Neuronal stem cell (in vitro differentiated cells): Measurements from ENCODE around the gene SIRPA.

Source experiments
- DNase-seq: peaks from one replicate; pipeline ENCODE4 v3.0.0-alpha.2; 2013; ENCODE audit warnings: low spot score
- H2AFZ ChIP-seq: one replicate; pipeline ENCODE4 v1.6.1; 2013; ENCODE audit warnings: mild to moderate bottlenecking, low read length, inconsistent platforms
- H2AK5ac ChIP-seq: 2 replicates; pipeline ENCODE4 v1.6.1; 2013; ENCODE audit warnings: low read depth, mild to moderate bottlenecking, inconsistent platforms, low read length, moderate library complexity, mixed read lengths
- H2BK120ac ChIP-seq: 2 replicates; pipeline ENCODE4 v1.6.1; 2013; ENCODE audit warnings: low read depth, mild to moderate bottlenecking, inconsistent platforms, low read length, moderate library complexity, mixed read lengths
- H2BK12ac ChIP-seq: one replicate; pipeline ENCODE4 v1.6.1; 2013; ENCODE audit warnings: low read length, inconsistent platforms
- H2BK15ac ChIP-seq: 2 replicates; pipeline ENCODE4 v1.6.1; 2013; ENCODE audit warnings: mild to moderate bottlenecking, low read length, inconsistent platforms, mixed read lengths
- H2BK5ac ChIP-seq: one replicate; pipeline ENCODE4 v1.6.1; 2013; ENCODE audit warnings: inconsistent platforms, mild to moderate bottlenecking, low read length, moderate library complexity
- H3K14ac ChIP-seq: one replicate; pipeline ENCODE4 v1.6.1; 2013; ENCODE audit warnings: low read length, inconsistent platforms
- H3K18ac ChIP-seq: 2 replicates; pipeline ENCODE4 v1.6.1; 2013; ENCODE audit warnings: low read length, inconsistent platforms
- H3K23ac ChIP-seq: 2 replicates; pipeline ENCODE4 v1.6.1; 2013; ENCODE audit warnings: low read depth, mild to moderate bottlenecking, mixed read lengths, low read length, inconsistent platforms; ENCODE audit not compliant: poor library complexity
- H3K27ac ChIP-seq: replicated peaks from 3 replicates; pipeline ENCODE4 v1.5.1; 2013; ENCODE audit warnings: low read length, inconsistent platforms
- H3K27me3 ChIP-seq, 3 experiments: 2 replicates each; pipeline ENCODE4 v1.6.1; 2013; ENCODE audit warnings: low read length in 3 of 3, mild to moderate bottlenecking in 2 of 3, inconsistent platforms in 1 of 3, low read depth in 1 of 3, mixed read lengths in 1 of 3, moderate library complexity in 1 of 3; ENCODE audit not compliant: control insufficient read depth in 3 of 3, insufficient read depth in 3 of 3
- H3K36me3 ChIP-seq, 2 donors: replicated peaks in 1 of 2; 2 replicates each; pipeline ENCODE4 v1.6.1; 2013; ENCODE audit warnings: low read length in 2 of 2; ENCODE audit not compliant: control insufficient read depth in 2 of 2, insufficient read depth in 2 of 2
- H3K4ac ChIP-seq: 2 replicates; pipeline ENCODE4 v1.6.1; 2013; ENCODE audit warnings: inconsistent platforms, mild to moderate bottlenecking, low read length, moderate library complexity
- H3K4me1 ChIP-seq, 2 donors: 1 replicate in 1 of 2; 2 replicates in 1 of 2; pipeline ENCODE4 v1.6.1; 2013; ENCODE audit warnings: low read length in 2 of 2, low read depth in 1 of 2; ENCODE audit not compliant: control insufficient read depth in 2 of 2, insufficient read depth in 1 of 2
- H3K4me2 ChIP-seq: one replicate; pipeline ENCODE4 v1.6.1; 2013; ENCODE audit warnings: mild to moderate bottlenecking, low read length, inconsistent platforms; ENCODE audit not compliant: insufficient read depth, poor library complexity, severe bottlenecking
- H3K4me3 ChIP-seq, 2 donors: 2 replicates each; pipeline ENCODE4 v1.5.1; 2013; ENCODE audit warnings: low read length in 2 of 2, mild to moderate bottlenecking in 2 of 2, inconsistent platforms in 1 of 2, moderate library complexity in 1 of 2
- H3K79me1 ChIP-seq: one replicate; pipeline ENCODE4 v1.6.1; 2013; ENCODE audit warnings: low read depth, mild to moderate bottlenecking, inconsistent platforms, low read length, moderate library complexity
- H3K9ac ChIP-seq: one replicate; pipeline ENCODE4 v1.6.1; 2013; ENCODE audit warnings: mild to moderate bottlenecking, low read depth, low read length, inconsistent platforms; ENCODE audit not compliant: poor library complexity
- H3K9me3 ChIP-seq, 2 donors: replicated peaks in 1 of 2; 2 replicates each; pipeline versions ENCODE3 to v1.6.1; 2013; ENCODE audit warnings: low read length in 2 of 2, mild to moderate bottlenecking in 2 of 2, inconsistent platforms in 1 of 2, low read depth in 1 of 2, mixed read lengths in 1 of 2, moderate library complexity in 1 of 2; ENCODE audit not compliant: control insufficient read depth in 2 of 2, insufficient read depth in 1 of 2
- H4K8ac ChIP-seq: one replicate; pipeline ENCODE4 v1.6.1; 2013; ENCODE audit warnings: low read depth, mild to moderate bottlenecking, inconsistent platforms, low read length, moderate library complexity
- H4K91ac ChIP-seq: one replicate; pipeline ENCODE4 v1.6.1; 2013; ENCODE audit warnings: low read length, low read depth, mild to moderate bottlenecking, inconsistent platforms; ENCODE audit not compliant: poor library complexity
- WGBS, 2 donors: extraction: QIAGEN DNeasy Blood & Tissue Kit; methylation state at CpG; one replicate each; pipeline ENCODE4 v1.1.7; 2013; ENCODE audit warnings: missing lambda C conversion rate in 2 of 2, mixed read lengths in 1 of 2; ENCODE audit not compliant: insufficient read length in 2 of 2, insufficient replicate concordance in 1 of 2; ENCODE audit errors: extremely low coverage in 2 of 2; 5-methylcytosine and 5-hydroxymethylcytosine counted together

Gene SIRPA

GRCh38 chr20:1915725-1916124, 20.5 kb downstream of the SIRPA start:
- H3K79me1 ChIP-seq: no peaks in the 10 kb centered on the region
- no peak overlapping the region for H3K4me2 ChIP-seq
- H3K14ac ChIP-seq: no peak overlapping the region
- no peak overlapping the region for H3K23ac ChIP-seq
- H3K4me3 ChIP-seq: no peak overlapping the region
- whole genome bisulfite sequencing, 2 donors: no CpG with 5 or more reads among the region's 3 CpGs
- H4K91ac ChIP-seq: no peak overlapping the region
- H3K4me1 ChIP-seq: no peaks in the 10 kb centered on the region
- H2AFZ ChIP-seq: no peak overlapping the region
- H3K18ac ChIP-seq: no peak overlapping the region
- no peak overlapping the region for H4K8ac ChIP-seq
- H2BK120ac ChIP-seq: no peak overlapping the region
- H2AK5ac ChIP-seq: no peak overlapping the region
- no peak overlapping the region for H2BK15ac ChIP-seq
- H3K36me3 ChIP-seq: peaks cover 2 to 25% of the 10 kb centered on the region in 2 donors
- H2BK12ac ChIP-seq: no peak overlapping the region
- H2BK5ac ChIP-seq: no peak overlapping the region
- no peak overlapping the region for H3K9ac ChIP-seq
- no peaks in the 10 kb centered on the region for H3K27me3 ChIP-seq
- no peak overlapping the region for H3K27ac ChIP-seq
- no peaks in the 10 kb centered on the region for H3K9me3 ChIP-seq
- no peak overlapping the region for H3K4ac ChIP-seq
- DNase-seq: no peak

GRCh38 chr20:1917786-1918185, 22.6 kb downstream of the SIRPA start:
- Histone ChIP-seq H3K4me2 (no peak overlapping the region), H3K79me1 (no peaks in the 10 kb centered on the region), H3K27me3 (no peaks in the 10 kb centered on the region), H2AFZ (no peak overlapping the region), H2BK12ac (no peak overlapping the region), H2BK5ac (no peak overlapping the region), H4K91ac (no peak overlapping the region), H3K4me3 (no peak overlapping the region), H2BK120ac (no peak overlapping the region), H3K9ac (no peak overlapping the region), H3K4ac (no peak overlapping the region), H3K4me1 (no peaks in the 10 kb centered on the region), H3K36me3 (peaks cover 3 to 25% of the 10 kb centered on the region in 2 donors), H3K9me3 (no peaks in the 10 kb centered on the region), H3K27ac (no peak overlapping the region), H2AK5ac (no peak overlapping the region), H3K23ac (no peak overlapping the region), H2BK15ac (no peak overlapping the region), H4K8ac (no peak overlapping the region), H3K18ac (no peak overlapping the region), H3K14ac (no peak overlapping the region)
- no CpG with 5 or more reads among the region's 1 CpG for WGBS, 2 donors
- no peak for DNase-seq

- H3K36me3 ChIP-seq: peaks cover 5 to 25% of the 10 kb centered on the region in 2 donors
These were observed 23.4 kb downstream of the SIRPA start for GRCh38 chr20:1918491-1919165.

GRCh38 chr20:1920252-1920651, 25.0 kb downstream of the SIRPA start:
- Histone ChIP-seq H3K23ac (no peak overlapping the region), H3K4me1 (no peaks in the 10 kb centered on the region), H3K18ac (no peak overlapping the region), H4K91ac (no peak overlapping the region), H2BK15ac (no peak overlapping the region), H2BK5ac (no peak overlapping the region), H3K27me3 (no peaks in the 10 kb centered on the region), H2AK5ac (no peak overlapping the region), H3K79me1 (no peaks in the 10 kb centered on the region), H3K36me3 (peaks cover 5 to 25% of the 10 kb centered on the region in 2 donors), H2AFZ (no peak overlapping the region), H3K27ac (no peak overlapping the region), H2BK120ac (no peak overlapping the region), H4K8ac (no peak overlapping the region), H3K9me3 (no peaks in the 10 kb centered on the region), H3K4ac (no peak overlapping the region), H3K14ac (no peak overlapping the region), H2BK12ac (no peak overlapping the region), H3K4me2 (no peak overlapping the region), H3K9ac (no peak overlapping the region), H3K4me3 (no peak overlapping the region)
- WGBS, 2 donors: no CpG with 5 or more reads among the region's 8 CpGs
- no peak for DNase-seq

More at GRCh38 chr20:1918491-1919165, 23.4 kb downstream of the SIRPA start:
- no peak overlapping the region for H2AK5ac ChIP-seq
- no peaks in the 10 kb centered on the region for H3K27me3 ChIP-seq
- no peak overlapping the region for H3K27ac ChIP-seq
- no peak overlapping the region for H4K91ac ChIP-seq
- H3K4me2 ChIP-seq: no peak overlapping the region
- H3K9ac ChIP-seq: no peak overlapping the region
- no peak for DNase-seq
- H2BK120ac ChIP-seq: no peak overlapping the region
- no peak overlapping the region for H3K4me3 ChIP-seq
- no peaks in the 10 kb centered on the region for H3K79me1 ChIP-seq
- no peak overlapping the region for H3K23ac ChIP-seq
- H3K4ac ChIP-seq: no peak overlapping the region
- no peak overlapping the region for H3K14ac ChIP-seq
- H2BK5ac ChIP-seq: no peak overlapping the region
- no CpG with 5 or more reads among the region's 12 CpGs for WGBS, 2 donors
- H2BK12ac ChIP-seq: no peak overlapping the region
- no peak overlapping the region for H4K8ac ChIP-seq
- no peak overlapping the region for H3K18ac ChIP-seq
- no peaks in the 10 kb centered on the region for H3K9me3 ChIP-seq
- no peak overlapping the region for H2AFZ ChIP-seq
- H3K4me1 ChIP-seq: no peaks in the 10 kb centered on the region
- H2BK15ac ChIP-seq: no peak overlapping the region
